Measurements from ENCODE around the gene TOP1. TPM values are rescaled to one million over a fixed set of nuclear protein-coding genes. Genes with fewer than 3 reads are reported as not detected.

TOP1 gene
- total RNA-seq, 4 donors from 2014 or later, result 9.4 to 13.6 (median 12.2) TPM

- ATAC-seq, result peak in 1 of 2 donors; percentile 43
These were observed 22.6 kb downstream of the TOP1 start for GRCh38 chr20:41051009-41051825.

GRCh38 chr20:41052742-41053419 lies 24.3 kb downstream of the TOP1 start:
- H3K4me3 ChIP-seq, result no peak overlapping the region
- peak overlapping the region in 1 of 4 donors; percentile 19 for H3K27ac ChIP-seq
- TF ChIP-seq POLR2A (IDR thresholded peaks at IDR 0.05) (no peak), CTCF (IDR thresholded peaks at IDR 0.05 in 4 of 5, conservative IDR thresholded peaks at IDR 0.05 in 1 of 5) (no peak)
- ATAC-seq, result peak in 1 of 2 donors; percentile 33
- no peak for DNase-seq
- intact Hi-C loops (cut with DNase I; ENCODE audit: low total_unique reads) (no loop called here), in situ Hi-C loops (cut with MboI; ENCODE audit: low sequenced_read_pairs in 4 of 4) (no loop called here)
- no peaks in the 10 kb centered on the region for H3K9me3 ChIP-seq
- no peaks in the 10 kb centered on the region for H3K27me3 ChIP-seq
- no peaks in the 10 kb centered on the region for H3K36me3 ChIP-seq
- H3K4me1 ChIP-seq, result peaks cover 85 to 90% of the 10 kb centered on the region in 2 donors

More at GRCh38 chr20:41051009-41051825, 22.6 kb downstream of the TOP1 start:
- no peak for DNase-seq
- TF ChIP-seq CTCF (IDR thresholded peaks at IDR 0.05 in 4 of 5, conservative IDR thresholded peaks at IDR 0.05 in 1 of 5) (no peak), POLR2A (IDR thresholded peaks at IDR 0.05) (no peak)
- H3K27me3 ChIP-seq, result no peaks in the 10 kb centered on the region
- no peak overlapping the region for H3K4me3 ChIP-seq
- peak overlapping the region in 2 of 4 donors; percentile 1 to 39 for H3K27ac ChIP-seq
- intact Hi-C loops (cut with DNase I; ENCODE audit: low total_unique reads), result no loop called here
- in situ Hi-C loops (cut with MboI; ENCODE audit: low sequenced_read_pairs in 4 of 4), result no loop called here
- H3K36me3 ChIP-seq, result no peaks in the 10 kb centered on the region
- no peaks in the 10 kb centered on the region for H3K9me3 ChIP-seq
- peaks cover 87 to 94% of the 10 kb centered on the region in 2 donors for H3K4me1 ChIP-seq

DNA sequence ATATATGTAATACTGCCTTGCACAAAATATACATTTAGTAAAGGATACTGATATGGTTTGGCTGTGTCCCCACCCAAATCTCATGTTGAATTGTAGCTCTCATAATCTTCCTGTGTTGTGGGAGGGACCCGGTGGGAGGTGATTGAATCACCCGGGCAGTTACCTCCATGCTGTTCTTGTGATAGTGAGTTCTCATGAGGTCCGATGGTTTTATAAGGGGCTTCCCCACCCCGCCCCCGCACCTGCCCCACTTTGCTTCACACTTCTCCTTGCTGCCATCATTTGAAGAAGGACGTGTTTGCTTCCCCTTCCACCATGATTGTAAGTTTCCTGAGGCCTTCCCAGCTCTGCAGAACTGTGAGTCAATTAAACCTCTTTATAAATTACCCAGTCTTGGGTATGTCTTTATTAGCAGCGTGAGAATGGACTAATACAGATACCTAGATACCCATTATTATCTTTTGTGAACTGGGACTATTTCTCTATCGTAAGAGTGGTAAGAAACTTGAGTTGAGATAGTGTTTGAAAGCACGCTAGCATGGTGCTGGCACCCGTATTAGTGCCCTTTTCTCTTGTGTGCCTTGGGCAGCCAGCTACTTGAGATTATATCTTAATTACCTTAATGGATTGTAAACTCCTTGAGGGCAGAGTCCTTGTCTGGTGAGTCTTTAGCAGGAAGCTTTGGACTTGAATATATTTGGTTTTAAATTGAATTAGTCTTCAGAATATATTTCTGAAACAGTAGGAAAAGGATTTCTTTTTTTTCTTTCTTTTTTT lies 25.6 kb downstream of the TOP1 start:
- intact Hi-C loops (cut with DNase I; ENCODE audit: low total_unique reads), result no loop called here
- no peak for DNase-seq
- H3K4me3 ChIP-seq, result no peak overlapping the region
- no peaks in the 10 kb centered on the region for H3K36me3 ChIP-seq
- ATAC-seq, result no peak
- H3K9me3 ChIP-seq, result no peaks in the 10 kb centered on the region
- H3K4me1 ChIP-seq, result peaks cover 76 to 84% of the 10 kb centered on the region in 2 donors
- H3K27me3 ChIP-seq, result no peaks in the 10 kb centered on the region
- in situ Hi-C loops (cut with MboI; ENCODE audit: low sequenced_read_pairs in 4 of 4), result no loop called here
- H3K27ac ChIP-seq, result no peak overlapping the region
- TF ChIP-seq POLR2A (IDR thresholded peaks at IDR 0.05) (no peak), CTCF (IDR thresholded peaks at IDR 0.05 in 4 of 5, conservative IDR thresholded peaks at IDR 0.05 in 1 of 5) (no peak)

DNA sequence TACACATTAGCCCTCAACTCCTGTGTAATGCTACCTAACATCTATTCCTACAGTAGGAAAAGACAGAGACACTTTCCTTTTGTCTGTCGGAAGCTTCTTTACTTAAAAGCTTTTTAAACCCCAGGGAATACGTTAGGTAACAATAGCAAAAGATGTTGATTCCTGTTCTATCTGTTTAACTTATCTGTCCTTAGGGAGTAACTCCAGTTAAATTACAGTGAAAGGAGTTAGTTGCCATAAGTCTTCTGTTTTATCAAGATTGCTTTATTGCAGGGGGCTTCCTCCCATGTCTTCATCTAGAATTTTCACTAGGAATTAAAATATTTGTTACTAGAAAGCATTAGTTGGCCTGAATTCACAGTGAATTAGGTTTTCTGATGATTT lies 26.2 kb downstream of the TOP1 start:
- DNase-seq (no peak), ATAC-seq (no peak)
- H3K27ac ChIP-seq, result no peak overlapping the region
- no peaks in the 10 kb centered on the region for H3K9me3 ChIP-seq
- intact Hi-C loops (cut with DNase I; ENCODE audit: low total_unique reads), result no loop called here
- H3K4me3 ChIP-seq, result no peak overlapping the region
- peaks cover 70 to 78% of the 10 kb centered on the region in 2 donors for H3K4me1 ChIP-seq
- in situ Hi-C loops (cut with MboI; ENCODE audit: low sequenced_read_pairs in 4 of 4), result no loop called here
- no peak for TF ChIP-seq CTCF (IDR thresholded peaks at IDR 0.05 in 4 of 5, conservative IDR thresholded peaks at IDR 0.05 in 1 of 5)
- TF ChIP-seq POLR2A (IDR thresholded peaks at IDR 0.05), result no peak
- no peaks in the 10 kb centered on the region for H3K27me3 ChIP-seq
- H3K36me3 ChIP-seq, result no peaks in the 10 kb centered on the region
